HG02970 (cell line): ENCODE measurements around the gene MGLL.

Source experiments
- ATAC-seq: cut with Tn5 transposase; IDR thresholded peaks from one replicate; pipeline ENCODE4 v1.9.1; 2021; ENCODE audit warnings: mild to moderate bottlenecking, moderate library complexity, moderate number of reproducible peaks; ENCODE audit not compliant: unreplicated experiment, low FRiP score

MGLL gene

GRCh38 chr3:127680146-127680661 is 142.1 kb downstream of the MGLL start:
- ATAC-seq: no peak

DNA sequence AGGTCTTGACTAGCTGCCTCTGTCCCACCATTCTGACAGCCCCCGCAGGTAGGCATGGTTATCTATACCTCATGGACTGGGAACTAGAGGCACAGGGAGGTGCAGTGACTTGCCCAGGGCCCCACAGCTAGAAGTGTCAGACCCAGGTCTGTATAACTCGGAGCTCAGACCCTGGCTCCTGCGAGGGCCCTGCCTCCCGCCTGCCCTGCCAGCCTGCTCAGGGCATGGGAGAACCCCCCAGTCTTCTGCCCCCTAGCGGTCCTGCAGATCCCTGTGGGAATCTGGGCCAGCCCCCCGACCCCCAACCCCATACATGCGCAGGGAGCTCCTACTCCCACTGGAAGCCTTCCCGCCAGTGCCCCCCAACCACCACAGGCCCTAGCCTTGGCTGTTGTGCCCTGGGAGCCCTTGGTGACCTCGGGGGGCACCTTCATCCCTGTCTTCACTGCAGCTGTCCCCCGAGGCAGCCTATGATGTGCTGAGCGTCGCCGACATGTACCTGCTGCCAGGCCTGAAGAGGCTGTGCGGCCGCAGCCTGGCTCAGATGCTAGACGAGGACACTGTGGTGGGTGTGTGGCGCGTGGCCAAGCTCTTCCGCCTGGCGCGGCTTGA is 142.7 kb downstream of the MGLL start:
- ATAC-seq: no peak

DNA sequence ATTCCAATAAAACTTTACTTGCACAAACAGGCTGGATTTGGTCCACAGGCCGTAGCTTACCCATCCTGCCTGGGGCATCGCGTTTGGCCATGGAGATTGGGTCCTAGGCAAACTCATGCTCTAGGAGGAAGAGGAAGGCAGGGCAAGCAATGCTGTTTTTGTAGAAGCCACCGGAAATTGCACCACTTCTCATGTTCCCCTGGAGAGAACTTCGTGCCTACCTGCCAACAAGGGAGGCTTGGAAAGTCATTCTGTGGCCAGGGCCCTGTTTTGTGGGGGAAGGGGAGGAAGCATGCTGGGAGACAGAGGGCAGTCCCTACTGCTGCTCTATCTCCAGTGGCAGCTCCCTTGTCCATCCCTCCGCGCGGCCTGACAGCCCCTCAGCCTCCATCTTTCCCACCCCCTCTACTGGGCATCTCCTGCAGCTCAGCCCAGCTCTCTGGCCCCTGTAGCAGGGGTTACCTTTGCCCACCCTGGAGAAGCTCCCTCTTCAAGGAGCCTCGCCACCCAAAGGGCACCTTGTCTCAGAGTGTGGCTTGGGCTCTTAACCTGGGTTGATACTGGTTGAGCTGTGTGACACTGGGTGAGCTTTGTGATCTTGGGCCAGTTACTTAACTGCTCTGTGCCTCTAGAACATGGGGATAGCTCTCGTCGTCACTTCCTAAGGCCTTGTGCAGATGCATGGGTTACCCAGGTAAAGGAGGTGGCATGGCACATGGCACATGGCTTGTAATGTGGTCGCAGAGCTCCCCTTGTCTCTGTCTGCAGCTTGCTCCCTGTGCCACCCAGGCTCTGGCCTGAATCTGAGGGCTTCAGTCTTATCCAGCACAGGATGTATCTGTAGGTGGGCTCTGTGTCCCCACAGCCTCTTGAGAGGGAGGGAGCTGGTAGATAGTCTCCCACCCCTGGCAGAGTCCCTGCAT is 143.4 kb downstream of the MGLL start:
- no peak for ATAC-seq

DNA sequence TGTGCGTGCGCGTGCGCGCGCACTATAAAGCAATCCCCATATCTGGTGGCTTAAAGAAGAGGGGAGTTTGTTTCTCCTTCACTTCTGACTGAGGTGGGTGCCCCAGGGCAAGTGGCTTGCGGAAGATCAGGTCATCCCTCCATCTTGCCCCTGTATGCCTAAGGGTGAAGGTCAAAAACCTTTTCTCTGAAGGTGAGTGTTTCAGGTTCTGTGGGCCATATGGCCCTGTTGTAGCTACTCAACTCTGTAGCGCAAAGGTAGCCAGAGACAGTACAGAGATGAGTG is 144.1 kb downstream of the MGLL start:
- ATAC-seq: no peak

DNA sequence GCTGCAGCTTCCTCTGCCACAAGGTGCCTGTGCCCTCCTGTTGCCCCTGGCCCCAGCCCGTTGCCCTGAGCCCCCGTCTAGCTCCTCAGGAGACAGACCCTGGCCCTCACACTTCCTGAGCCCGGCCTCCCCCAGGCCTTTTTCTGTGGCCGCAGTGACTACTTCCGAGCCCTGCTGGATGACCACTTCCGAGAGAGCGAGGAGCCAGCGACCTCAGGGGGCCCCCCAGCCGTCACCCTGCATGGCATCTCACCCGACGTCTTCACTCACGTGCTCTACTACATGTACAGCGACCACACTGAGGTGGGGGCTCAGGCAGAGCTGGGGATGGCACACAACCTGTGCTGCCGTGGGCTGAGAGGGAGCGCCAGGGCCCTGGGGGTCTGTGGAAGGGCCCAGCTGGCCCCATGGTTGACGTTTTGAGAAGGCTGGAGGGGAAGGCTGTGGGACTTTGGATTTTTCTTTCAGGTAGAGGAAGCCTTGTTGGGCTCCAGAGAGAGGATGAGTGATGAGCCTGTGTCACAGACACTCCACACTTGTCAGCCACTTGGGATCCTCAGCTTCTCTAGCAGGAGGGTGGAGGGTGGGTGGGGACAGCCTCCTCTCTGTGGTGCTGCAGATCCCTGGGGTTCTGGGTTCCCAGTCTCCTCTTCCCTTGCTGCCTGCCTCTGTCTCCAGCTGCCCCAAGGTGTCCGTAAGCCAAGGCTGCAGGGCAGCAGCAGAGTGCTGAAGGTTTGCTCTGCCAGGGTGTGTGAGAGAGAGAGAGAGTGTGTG is 144.6 kb downstream of the MGLL start:
- ATAC-seq: no peak

- no peak for ATAC-seq
These were observed 145.4 kb downstream of the MGLL start for GRCh38 chr3:127676921-127677351.

- ATAC-seq: no peak
These were observed 145.9 kb downstream of the MGLL start for GRCh38 chr3:127676456-127676855.

DNA sequence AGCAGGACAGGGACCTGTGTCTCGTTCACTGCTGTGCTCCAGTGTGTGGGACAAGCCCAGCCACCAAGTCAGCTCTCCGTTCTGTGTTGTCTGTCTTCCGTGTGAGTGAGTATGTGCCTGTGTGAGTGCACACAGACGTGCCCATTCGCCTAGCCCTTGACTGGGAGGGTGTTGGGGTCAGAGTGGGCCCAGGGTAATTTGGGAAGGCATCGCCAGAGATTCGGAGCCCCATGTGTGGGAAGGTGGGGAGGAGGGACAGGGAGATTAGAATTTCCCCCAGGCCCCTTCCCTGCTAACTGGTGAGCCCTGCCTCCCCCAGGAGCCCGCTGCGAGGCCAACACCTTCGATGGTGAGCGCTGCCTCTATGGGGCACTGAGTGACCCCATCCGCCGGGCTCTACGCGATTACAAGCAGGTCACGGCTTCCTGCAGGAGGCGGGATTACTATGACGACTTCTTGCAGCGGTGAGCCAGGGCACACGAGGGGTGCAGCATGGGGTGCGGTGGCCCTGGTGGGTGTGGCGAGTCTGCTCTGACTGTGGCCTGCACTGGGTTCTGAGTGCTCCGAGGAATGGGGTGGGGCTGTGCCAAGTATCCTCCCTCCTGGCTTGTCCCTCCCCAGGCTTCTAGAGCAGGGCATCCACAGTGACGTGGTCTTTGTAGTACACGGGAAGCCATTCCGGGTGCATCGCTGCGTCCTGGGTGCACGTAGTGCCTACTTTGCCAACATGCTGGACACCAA is 146.5 kb downstream of the MGLL start:
- no peak for ATAC-seq

DNA sequence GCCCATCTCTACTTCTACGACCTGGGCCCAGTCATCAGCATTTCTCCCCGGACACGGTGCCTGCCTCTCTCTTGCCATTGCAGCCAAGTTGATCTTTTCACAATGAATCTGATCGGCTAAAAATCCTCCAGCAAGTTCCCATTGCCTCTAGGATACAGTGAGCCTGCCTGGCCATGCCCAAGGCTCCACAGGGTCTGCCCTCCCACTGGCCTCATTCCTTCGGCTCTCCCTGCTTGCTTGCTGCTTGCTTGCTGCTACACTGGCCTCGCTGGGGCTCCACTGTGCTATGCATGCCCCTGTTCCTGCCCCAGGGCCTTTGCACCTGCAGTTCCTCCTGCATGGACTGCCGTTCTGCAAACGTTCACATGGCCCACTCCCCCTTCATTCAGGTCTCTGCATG is 147.5 kb downstream of the MGLL start:
- ATAC-seq: no peak

- ATAC-seq: no peak
These were observed 148.1 kb downstream of the MGLL start for GRCh38 chr3:127674101-127674721.

GRCh38 chr3:127673191-127674100 is 148.9 kb downstream of the MGLL start:
- ATAC-seq: peak; percentile 16

- ATAC-seq: peak; percentile 52
These were observed 149.7 kb downstream of the MGLL start, which contains the start of gene ABTB1 for GRCh38 chr3:127672429-127673190. TSS of gene ABTB1 (plus strand) at chr3:127672952. CDS start at chr3:127673026, 74 bp downstream.

GRCh38 chr3:127671523-127672428 is 150.5 kb downstream of the MGLL start:
- peak; percentile 20 for ATAC-seq

DNA sequence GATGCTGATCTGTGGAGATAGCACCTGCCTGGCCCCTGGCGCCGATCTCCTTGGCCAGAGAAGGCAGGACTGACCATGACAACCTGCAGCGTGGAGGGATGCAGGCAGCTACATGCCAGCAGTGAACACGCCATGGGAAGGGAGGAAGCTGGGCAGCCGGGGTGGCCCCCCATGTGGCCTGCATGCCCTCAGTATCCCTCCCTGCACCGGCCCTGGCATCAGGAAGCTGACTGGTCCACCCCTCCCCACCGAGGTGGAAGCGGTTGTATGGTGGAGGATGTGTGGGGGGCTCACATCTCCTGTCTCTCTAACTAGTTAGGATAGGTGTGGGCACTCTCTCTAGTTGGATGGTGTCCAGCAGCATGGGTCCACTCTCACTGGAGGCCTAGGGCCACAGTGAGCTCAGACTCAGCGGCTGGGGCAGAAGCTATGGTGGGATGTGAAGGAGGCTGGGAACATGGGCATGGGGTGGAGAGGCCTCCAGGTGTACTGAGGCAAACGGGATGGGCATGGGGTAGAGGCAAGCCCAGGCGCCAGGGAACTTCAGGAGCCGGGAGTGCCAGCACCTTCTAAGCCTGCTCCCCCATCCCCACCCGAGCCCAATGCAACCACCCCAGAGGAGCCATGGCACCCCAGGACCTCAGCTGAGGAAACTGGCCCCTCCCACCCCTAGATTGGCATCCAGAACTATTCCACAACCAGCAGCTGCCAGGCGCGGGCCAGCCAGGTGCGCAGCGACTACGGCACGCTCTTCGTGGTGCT is 151.4 kb downstream of the MGLL start:
- ATAC-seq: no peak

DNA sequence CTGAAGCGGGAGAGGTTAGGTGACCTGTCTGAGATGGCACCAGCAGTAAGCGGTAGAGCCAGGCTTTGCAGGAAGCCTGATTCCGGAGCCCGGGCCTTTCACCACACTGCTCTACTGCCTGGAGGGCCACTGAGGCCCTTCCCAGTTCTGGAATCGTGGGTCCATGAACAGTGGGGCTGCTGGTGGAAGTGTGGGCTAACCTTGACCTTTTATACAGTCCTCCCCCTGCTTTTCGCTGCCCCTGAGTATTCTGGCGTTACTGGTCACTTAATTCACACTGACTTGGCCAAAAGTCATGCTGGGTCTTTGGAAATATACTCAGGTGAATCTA is 152.1 kb downstream of the MGLL start:
- no peak for ATAC-seq

- no peak for ATAC-seq
These were observed 152.6 kb downstream of the MGLL start for GRCh38 chr3:127669541-127670228.
